SH-SY5Y (cell line): ENCODE data around the gene GGA2.

ENCODE experiments used
- GATA2 ChIP-seq: IDR thresholded peaks from 2 replicates; pipeline ENCODE4 v1.6.1; 2011; ENCODE audit warnings: mild to moderate bottlenecking, low read depth, low read length
- GATA3 ChIP-seq: IDR thresholded peaks from 2 replicates; pipeline ENCODE4 v1.6.1; 2011; ENCODE audit warnings: low read depth, mild to moderate bottlenecking, low read length, moderate library complexity

DNA sequence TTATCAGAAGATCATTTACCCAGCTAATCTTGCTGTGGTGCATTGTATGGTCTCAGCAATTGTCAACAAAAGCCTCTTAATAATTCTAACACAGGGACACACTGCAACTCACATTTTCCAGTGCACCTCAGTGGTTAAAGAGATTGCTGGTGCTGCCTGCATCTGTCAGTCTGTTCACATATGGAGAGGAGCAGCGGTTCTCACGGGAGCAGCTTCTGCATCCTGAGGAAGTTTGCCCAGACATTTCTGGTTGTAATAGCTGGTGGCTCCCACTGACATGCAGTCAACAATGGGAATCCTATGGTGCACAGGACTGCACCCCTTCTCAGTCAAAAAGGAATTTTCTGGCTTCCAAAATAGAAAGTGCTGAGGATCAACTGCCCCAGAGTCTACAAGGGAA is 7.8 kb downstream of the GGA2 start:
- no peak for TF ChIP-seq GATA2
- TF ChIP-seq GATA3: no peak
